Embryonic facial prominence (tissue), 1 donor: ENCODE results near the gene TMX1.

ENCODE experiments used
- DNase-seq: peaks from one replicate; pipeline ENCODE4 v3.0.0-alpha.2; 2016; ENCODE audit errors: extremely low spot score

Gene TMX1

GRCh38 chr14:51242545-51243490, 2.8 kb downstream of the TMX1 start:
- DNase-seq = no peak

- DNase-seq = no peak
These were observed 4.5 kb downstream of the TMX1 start for GRCh38 chr14:51244591-51244990.

GRCh38 chr14:51246032-51246431, 6.0 kb downstream of the TMX1 start:
- DNase-seq = no peak

- DNase-seq = no peak
These were observed 8.3 kb downstream of the TMX1 start for GRCh38 chr14:51248016-51248987.

GRCh38 chr14:51251486-51251885, 11.4 kb downstream of the TMX1 start:
- no peak for DNase-seq

GRCh38 chr14:51253880-51254279, 13.8 kb downstream of the TMX1 start:
- no peak for DNase-seq

- no peak for DNase-seq
These were observed 18.2 kb downstream of the TMX1 start for GRCh38 chr14:51258280-51258679.

GRCh38 chr14:51258788-51259187, 18.7 kb downstream of the TMX1 start:
- no peak for DNase-seq

GRCh38 chr14:51260225-51260624, 20.2 kb downstream of the TMX1 start:
- DNase-seq = no peak

- DNase-seq = no peak
These were observed 21.1 kb downstream of the TMX1 start for GRCh38 chr14:51261151-51261550.

- DNase-seq = no peak
These were observed 22.8 kb downstream of the TMX1 start for GRCh38 chr14:51262868-51263267.

- no peak for DNase-seq
These were observed 29.6 kb downstream of the TMX1 start for GRCh38 chr14:51269634-51270033.

- no peak for DNase-seq
These were observed 36.6 kb downstream of the TMX1 start for GRCh38 chr14:51276605-51277004.

GRCh38 chr14:51277753-51278415, 37.8 kb downstream of the TMX1 start:
- no peak for DNase-seq

- DNase-seq = no peak
These were observed 42.5 kb downstream of the TMX1 start for GRCh38 chr14:51282517-51282916.

- DNase-seq = peak; percentile 88
These were observed 43.5 kb downstream of the TMX1 start for GRCh38 chr14:51283402-51284085.

- DNase-seq = no peak
These were observed 44.2 kb downstream of the TMX1 start for GRCh38 chr14:51284241-51284640.

GRCh38 chr14:51285120-51285519, 45.1 kb downstream of the TMX1 start:
- no peak for DNase-seq

GRCh38 chr14:51289169-51289568, 49.1 kb downstream of the TMX1 start:
- DNase-seq = no peak

- no peak for DNase-seq
These were observed 50.1 kb downstream of the TMX1 start for GRCh38 chr14:51290132-51290531.

- no peak for DNase-seq
These were observed 51.0 kb downstream of the TMX1 start for GRCh38 chr14:51291016-51291415.
